H1 (cell line): Measurements from ENCODE around the gene ISL2. TPM values are rescaled to one million over a fixed set of nuclear protein-coding genes. Genes with fewer than 3 reads are reported as not detected.

Source experiments
- CREB1 ChIP-seq: IDR thresholded peaks from 2 replicates; pipeline ENCODE4 v1.6.1; 2012; ENCODE audit warnings: inconsistent platforms
- EZH2 ChIP-seq: fragments of 200-600 bp; sonication (generic); IDR thresholded peaks from 2 replicates; pipeline ENCODE4 v1.7.1; 2012; ENCODE audit warnings: low read depth, mild to moderate bottlenecking, moderate library complexity, low read length, inconsistent platforms; ENCODE audit not compliant: severe bottlenecking
- HDAC6 ChIP-seq: IDR thresholded peaks from one replicate; pipeline ENCODE4 v1.7.1; 2012; ENCODE audit warnings: low read depth, mild to moderate bottlenecking, inconsistent platforms, low read length, moderate library complexity
- JUN ChIP-seq: IDR thresholded peaks from 2 replicates; pipeline ENCODE4 v1.6.1; 2011; ENCODE audit warnings: low read depth, mild to moderate bottlenecking, improper control_type of control experiment, low read length
- JUND ChIP-seq: IDR thresholded peaks from 2 replicates; pipeline ENCODE4 v1.6.1; 2011; ENCODE audit warnings: mild to moderate bottlenecking, improper control_type of control experiment, low read length
- KDM5A ChIP-seq: fragments of 200-600 bp; IDR thresholded peaks from 2 replicates; pipeline ENCODE4 v1.7.1; 2012; ENCODE audit warnings: mild to moderate bottlenecking, low read length, inconsistent platforms, mixed read lengths
- NRF1 ChIP-seq: IDR thresholded peaks from 2 replicates; pipeline ENCODE4 v1.6.1; 2011; ENCODE audit warnings: mild to moderate bottlenecking, low read depth, low read length, improper control_type of control experiment
- RAD21 ChIP-seq, 2 experiments: IDR thresholded peaks in 1 of 2; conservative IDR thresholded peaks in 1 of 2; 2 replicates each; pipeline ENCODE4 v1.6.1; 2011; ENCODE audit warnings: low read depth in 2 of 2, low read length in 2 of 2, improper control_type of control experiment in 1 of 2, inconsistent platforms in 1 of 2, mild to moderate bottlenecking in 1 of 2, moderate library complexity in 1 of 2
- SIRT6 ChIP-seq: IDR thresholded peaks from one replicate; pipeline ENCODE4 v1.7.1; 2012; ENCODE audit warnings: low read length, inconsistent platforms
- SUZ12 ChIP-seq: fragments of 200-600 bp; sonication (generic); IDR thresholded peaks from 2 replicates; pipeline ENCODE4 v1.6.1; 2012; ENCODE audit warnings: mild to moderate bottlenecking, inconsistent platforms, low read length, moderate library complexity, mixed read lengths
- TAF1 ChIP-seq: IDR thresholded peaks from 2 replicates; pipeline ENCODE4 v1.6.1; 2011; ENCODE audit warnings: mild to moderate bottlenecking, low read depth, low read length
- TAF7 ChIP-seq: optimal IDR thresholded peaks from 2 replicates; pipeline ENCODE3; 2011; ENCODE audit warnings: low read depth, mild to moderate bottlenecking, inconsistent platforms, low read length, moderate library complexity, borderline replicate concordance
- TBP ChIP-seq: IDR thresholded peaks from 2 replicates; pipeline ENCODE4 v1.6.1; 2011; ENCODE audit warnings: low read depth, low read length, improper control_type of control experiment
- TCF12 ChIP-seq: IDR thresholded peaks from 2 replicates; pipeline ENCODE4 v1.6.1; 2011; ENCODE audit warnings: low read depth, mild to moderate bottlenecking, low read length
- TEAD4 ChIP-seq: IDR thresholded peaks from 2 replicates; pipeline ENCODE4 v1.6.1; 2012; ENCODE audit warnings: low read depth, low read length, inconsistent platforms, mixed read lengths
- polyA plus RNA-seq, 7 experiments: library from polyadenylated mRNA; depleted of rRNA in 3 of 7; stranded (reverse) in 5 of 7; unstranded in 2 of 7; fragments of >200 nt in 5 of 7; fragments of 200-250 nt in 2 of 7; gene quantifications; 1 replicate in 5 of 7; 2 replicates in 1 of 7; 4 replicates in 1 of 7; pipeline versions ENCODE4 v1.2.1 to v1.2.3, GENCODE V29; 2011 to 2013; ENCODE audit warnings: missing spikeins in 2 of 7, mixed read lengths in 2 of 7
- total RNA-seq: library from RNA; stranded (reverse); fragmentation: NEBNext Ultra II Directional; extraction: Animal tissue kit (Norgen Biotek cat#: 25700); gene quantifications from 2 replicates; pipeline ENCODE4 v1.2.1, GENCODE V29; 2021
- TF ChIP-seq, protein P1 (sequence below), 3 experiments: IDR thresholded peaks; 1 replicate in 2 of 3; 2 replicates in 1 of 3; pipeline versions ENCODE4 v1.5.1 to v1.6.1; 2011; ENCODE audit warnings: low read length in 3 of 3, mild to moderate bottlenecking in 3 of 3, inconsistent platforms in 2 of 3, low read depth in 1 of 3, moderate library complexity in 1 of 3; ENCODE audit not compliant: insufficient read depth in 1 of 3; ENCODE audit errors: control extremely low read depth in 1 of 3

The ISL2 gene
- total and polyA plus RNA-seq, 2 of the 8 experiments (the other 6 are each of a cell fraction or from before 2014, with no cell fraction given): 0.32 to 0.99 TPM

DNA sequence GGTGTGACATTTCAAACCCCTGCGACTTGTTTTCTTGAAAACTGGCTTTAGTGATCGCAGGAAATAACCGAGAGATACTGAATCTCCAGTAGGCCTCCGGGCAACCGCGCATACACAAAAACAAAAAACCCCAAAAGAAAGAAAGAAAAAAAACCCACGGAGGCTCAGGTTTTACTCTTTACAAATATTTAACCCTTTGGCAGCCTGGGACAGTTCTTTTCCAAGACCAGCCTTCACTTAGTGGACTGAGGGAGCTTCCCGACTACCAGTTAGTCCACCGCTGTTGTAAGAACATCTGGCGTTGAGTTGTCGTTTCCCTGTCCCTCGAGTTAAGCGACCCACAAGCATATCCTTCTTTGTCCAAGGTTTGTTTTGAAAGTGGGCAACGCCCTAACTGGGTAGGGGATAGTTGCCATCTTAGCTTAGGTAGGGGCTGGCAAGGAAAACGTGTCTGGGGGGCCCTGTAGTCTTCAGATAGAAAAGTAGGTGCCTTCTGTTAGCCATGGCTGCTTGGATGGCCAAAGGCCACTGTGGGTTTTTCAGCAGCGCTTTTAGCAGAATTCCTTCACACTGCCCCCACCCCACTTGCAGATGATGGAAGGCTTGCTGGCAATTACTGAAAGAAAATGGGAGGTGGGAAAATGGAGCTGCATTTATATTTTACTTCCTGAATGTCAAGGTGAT, 6.9 kb downstream of the ISL2 start (continued):
- TF ChIP-seq TBP (no peak), SUZ12 (peak; percentile 86), NRF1 (no peak), TEAD4 (no peak), TAF7 (no peak), CREB1 (no peak), JUND (no peak), KDM5A (no peak), TAF1 (no peak), EZH2 (peak; percentile 77), RAD21 (IDR thresholded peaks at IDR 0.05 in 1 of 2, conservative IDR thresholded peaks at IDR 0.05 in 1 of 2; ENCODE audit: low read depth in 2 of 2, low read length in 2 of 2) (no peak), SIRT6 (no peak), HDAC6 (no peak), TCF12 (no peak), JUN (no peak)
- TF ChIP-seq, protein P1, sequence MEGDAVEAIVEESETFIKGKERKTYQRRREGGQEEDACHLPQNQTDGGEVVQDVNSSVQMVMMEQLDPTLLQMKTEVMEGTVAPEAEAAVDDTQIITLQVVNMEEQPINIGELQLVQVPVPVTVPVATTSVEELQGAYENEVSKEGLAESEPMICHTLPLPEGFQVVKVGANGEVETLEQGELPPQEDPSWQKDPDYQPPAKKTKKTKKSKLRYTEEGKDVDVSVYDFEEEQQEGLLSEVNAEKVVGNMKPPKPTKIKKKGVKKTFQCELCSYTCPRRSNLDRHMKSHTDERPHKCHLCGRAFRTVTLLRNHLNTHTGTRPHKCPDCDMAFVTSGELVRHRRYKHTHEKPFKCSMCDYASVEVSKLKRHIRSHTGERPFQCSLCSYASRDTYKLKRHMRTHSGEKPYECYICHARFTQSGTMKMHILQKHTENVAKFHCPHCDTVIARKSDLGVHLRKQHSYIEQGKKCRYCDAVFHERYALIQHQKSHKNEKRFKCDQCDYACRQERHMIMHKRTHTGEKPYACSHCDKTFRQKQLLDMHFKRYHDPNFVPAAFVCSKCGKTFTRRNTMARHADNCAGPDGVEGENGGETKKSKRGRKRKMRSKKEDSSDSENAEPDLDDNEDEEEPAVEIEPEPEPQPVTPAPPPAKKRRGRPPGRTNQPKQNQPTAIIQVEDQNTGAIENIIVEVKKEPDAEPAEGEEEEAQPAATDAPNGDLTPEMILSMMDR (IDR thresholded peaks at IDR 0.05; ENCODE audit: control extremely low read depth in 1 of 3, insufficient read depth in 1 of 3, low read depth in 1 of 3, low read length in 3 of 3): no peak
